ENCODE data around the gene LINGO3. TPM values are rescaled to one million over a fixed set of nuclear protein-coding genes. Genes with fewer than 3 reads are reported as not detected.

The LINGO3 gene
- total RNA-seq, 6 experiments from 2014 or later, result not detected

GRCh38 chr19:2320939-2321338 lies 13.0 kb upstream of the LINGO3 start:
- no peak for TF ChIP-seq POLR2A (IDR thresholded peaks at IDR 0.05)
- TF ChIP-seq CTCF (IDR thresholded peaks at IDR 0.05), result no peak
- H3K9me3 ChIP-seq, result no peaks in the 10 kb centered on the region
- peak in 1 of 3 donors; percentile 14 for DNase-seq
- H3K27me3 ChIP-seq, result no peaks in the 10 kb centered on the region
- H3K4me1 ChIP-seq, result no peaks in the 10 kb centered on the region
- H3K36me3 ChIP-seq, result no peaks in the 10 kb centered on the region
- WGBS (ENCODE audit: insufficient coverage, low coverage, low lambda C conversion rate, missing lambda C conversion rate), result 100% methylated on average over 2 of the region's 12 CpGs
- intact Hi-C loops (cut with DNase I), result no loop called here
- H3K4me3 ChIP-seq, result no peak overlapping the region
- no peak overlapping the region for H3K27ac ChIP-seq
- ATAC-seq, result no peak

- H3K4me1 ChIP-seq, result no peaks in the 10 kb centered on the region
- no peak for DNase-seq
- intact Hi-C loops (cut with DNase I), result no loop called here
- 53% methylated on average over 4 of the region's 12 CpGs for WGBS (ENCODE audit: insufficient coverage, low coverage, low lambda C conversion rate, missing lambda C conversion rate)
- no peak for ATAC-seq
- no peak overlapping the region for H3K27ac ChIP-seq
- no peaks in the 10 kb centered on the region for H3K9me3 ChIP-seq
- TF ChIP-seq POLR2A (IDR thresholded peaks at IDR 0.05), result no peak
- no peak for TF ChIP-seq CTCF (IDR thresholded peaks at IDR 0.05)
- H3K4me3 ChIP-seq, result no peak overlapping the region
- H3K36me3 ChIP-seq, result no peaks in the 10 kb centered on the region
- no peaks in the 10 kb centered on the region for H3K27me3 ChIP-seq
Observed at GRCh38 chr19:2320049-2320448, 12.1 kb upstream of the LINGO3 start.

GRCh38 chr19:2319551-2319950 lies 11.6 kb upstream of the LINGO3 start:
- Histone ChIP-seq H3K4me1 (no peaks in the 10 kb centered on the region), H3K4me3 (no peak overlapping the region), H3K27ac (no peak overlapping the region), H3K36me3 (no peaks in the 10 kb centered on the region), H3K27me3 (no peaks in the 10 kb centered on the region), H3K9me3 (no peaks in the 10 kb centered on the region)
- TF ChIP-seq CTCF (IDR thresholded peaks at IDR 0.05) (no peak), POLR2A (IDR thresholded peaks at IDR 0.05) (no peak)
- DNase-seq, result no peak
- no peak for ATAC-seq
- intact Hi-C loops (cut with DNase I), result loop anchor here in 1 of 2 donors (10.0 kb wide), 1 partner anchor 85 kb away; the partner anchor contains the start of genes PLEKHJ1 and SF3A2
- WGBS (ENCODE audit: insufficient coverage, low coverage, low lambda C conversion rate, missing lambda C conversion rate), result 80% methylated on average over 1 of the region's 20 CpGs

- intact Hi-C loops (cut with DNase I), result loop anchor here in 1 of 2 donors (10.0 kb wide), 1 partner anchor 84 kb away; the partner anchor contains the start of genes PLEKHJ1 and SF3A2
Observed at GRCh38 chr19:2318923-2319322, 11.0 kb upstream of the LINGO3 start.

More at GRCh38 chr19:2318923-2319322, 11.0 kb upstream of the LINGO3 start:
- no peak for DNase-seq
- no peaks in the 10 kb centered on the region for H3K4me1 ChIP-seq
- H3K9me3 ChIP-seq, result no peaks in the 10 kb centered on the region
- WGBS (ENCODE audit: insufficient coverage, low coverage, low lambda C conversion rate, missing lambda C conversion rate), result 40% methylated on average over 1 of the region's 6 CpGs
- no peak for ATAC-seq
- TF ChIP-seq CTCF (IDR thresholded peaks at IDR 0.05) (no peak), POLR2A (IDR thresholded peaks at IDR 0.05) (no peak)
- H3K36me3 ChIP-seq, result no peaks in the 10 kb centered on the region
- no peak overlapping the region for H3K27ac ChIP-seq
- H3K27me3 ChIP-seq, result no peaks in the 10 kb centered on the region
- no peak overlapping the region for H3K4me3 ChIP-seq
